NCI-H226 (cell line): ENCODE results near the gene MEGF11.

Source experiments
- DNase-seq: peaks from one replicate; pipeline ENCODE4 v3.0.0-alpha.2; 2015

The MEGF11 gene

DNA sequence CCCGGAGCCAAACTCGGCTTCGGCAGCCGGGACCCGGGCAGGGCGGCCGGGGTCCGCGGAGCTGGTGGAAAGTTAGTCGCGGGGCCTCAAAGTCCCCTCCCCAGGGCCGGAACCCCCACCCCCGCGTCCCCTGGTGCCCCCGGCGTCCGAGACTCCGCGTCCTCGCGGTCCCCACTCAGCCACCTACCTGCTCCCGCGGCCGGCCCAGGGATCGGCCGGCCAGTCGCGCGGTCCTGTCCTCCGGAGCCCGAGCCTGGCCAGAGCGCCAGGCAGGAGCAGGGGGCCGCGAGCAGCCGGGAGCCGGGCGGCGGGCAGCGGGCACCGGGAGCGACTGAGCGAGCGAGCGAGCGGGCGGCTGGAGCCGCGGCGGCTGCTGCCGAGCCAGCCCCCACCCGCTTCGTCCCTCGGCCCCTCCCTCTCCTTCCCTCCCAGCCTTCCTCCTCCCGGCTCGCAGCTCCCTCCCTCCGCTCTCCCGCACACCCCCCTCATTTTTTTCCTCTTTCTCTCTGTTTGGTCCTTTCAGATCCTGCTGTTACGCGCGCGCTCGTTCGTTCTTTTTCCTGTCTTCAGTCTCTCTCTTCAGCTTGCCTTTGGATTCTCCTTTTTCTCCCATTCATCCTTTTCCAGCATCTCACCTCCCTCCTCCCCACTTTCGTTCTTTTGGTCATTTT, at the start of gene MEGF11:
MEGF11 (minus strand) TSS at position 333 of the 671 bp plus-strand sequence. CDS start 125,347 bp downstream, outside the sequence.
- peak; percentile 43 for DNase-seq

DNA sequence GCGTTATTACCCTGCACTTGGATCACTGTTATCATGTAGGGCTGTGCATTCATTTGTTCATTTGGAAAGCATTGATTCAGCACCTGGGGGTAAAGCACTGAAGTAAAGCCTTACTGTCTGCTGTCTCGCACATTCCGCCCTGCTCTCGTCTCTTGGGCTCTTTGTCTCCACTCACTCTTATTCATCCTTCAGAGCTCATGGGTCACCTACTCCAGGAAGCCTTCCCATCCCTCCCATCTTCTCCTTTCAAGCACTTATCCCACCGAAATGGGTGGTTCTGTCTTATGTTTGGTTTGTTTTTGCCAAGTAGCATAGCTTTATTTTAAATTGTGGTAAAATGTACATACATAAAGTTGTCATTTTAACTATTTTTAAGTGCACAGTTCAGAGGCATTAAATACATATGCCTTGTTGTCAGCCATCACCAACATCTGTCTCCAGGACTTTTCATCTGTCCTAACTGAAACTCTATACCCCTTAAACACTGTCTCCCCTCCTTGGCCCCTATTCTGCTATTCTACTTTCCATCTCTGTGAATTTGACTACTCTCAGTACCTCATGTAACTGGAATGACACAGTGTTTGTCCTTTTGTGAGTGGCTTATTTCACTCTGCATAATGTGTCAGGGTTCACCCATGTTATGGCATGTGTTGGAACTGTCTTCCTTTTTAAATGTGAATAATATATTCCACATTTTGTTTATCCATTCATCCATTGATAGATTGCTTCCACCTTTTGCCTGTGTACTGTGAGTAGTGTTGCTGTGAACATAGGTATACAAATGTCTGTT, 49.1 kb upstream of the MEGF11 start:
- DNase-seq, result no peak

GRCh38 chr15:66298803-66299251, 45.3 kb upstream of the MEGF11 start:
- no peak for DNase-seq

- no peak for DNase-seq
These were observed 42.6 kb upstream of the MEGF11 start for GRCh38 chr15:66296186-66296585.

- peak; percentile 78 for DNase-seq
These were observed 41.3 kb upstream of the MEGF11 start for GRCh38 chr15:66294932-66295235.

GRCh38 chr15:66294157-66294931, 40.8 kb upstream of the MEGF11 start:
- peak; percentile 98 for DNase-seq

- DNase-seq, result peak; percentile 65
These were observed 40.0 kb upstream of the MEGF11 start, which contains the start of gene DIS3L for GRCh38 chr15:66293419-66294156. Gene DIS3L (plus strand): TSS chr15:66293568. CDS start chr15:66293597, 29 bp downstream.

DNA sequence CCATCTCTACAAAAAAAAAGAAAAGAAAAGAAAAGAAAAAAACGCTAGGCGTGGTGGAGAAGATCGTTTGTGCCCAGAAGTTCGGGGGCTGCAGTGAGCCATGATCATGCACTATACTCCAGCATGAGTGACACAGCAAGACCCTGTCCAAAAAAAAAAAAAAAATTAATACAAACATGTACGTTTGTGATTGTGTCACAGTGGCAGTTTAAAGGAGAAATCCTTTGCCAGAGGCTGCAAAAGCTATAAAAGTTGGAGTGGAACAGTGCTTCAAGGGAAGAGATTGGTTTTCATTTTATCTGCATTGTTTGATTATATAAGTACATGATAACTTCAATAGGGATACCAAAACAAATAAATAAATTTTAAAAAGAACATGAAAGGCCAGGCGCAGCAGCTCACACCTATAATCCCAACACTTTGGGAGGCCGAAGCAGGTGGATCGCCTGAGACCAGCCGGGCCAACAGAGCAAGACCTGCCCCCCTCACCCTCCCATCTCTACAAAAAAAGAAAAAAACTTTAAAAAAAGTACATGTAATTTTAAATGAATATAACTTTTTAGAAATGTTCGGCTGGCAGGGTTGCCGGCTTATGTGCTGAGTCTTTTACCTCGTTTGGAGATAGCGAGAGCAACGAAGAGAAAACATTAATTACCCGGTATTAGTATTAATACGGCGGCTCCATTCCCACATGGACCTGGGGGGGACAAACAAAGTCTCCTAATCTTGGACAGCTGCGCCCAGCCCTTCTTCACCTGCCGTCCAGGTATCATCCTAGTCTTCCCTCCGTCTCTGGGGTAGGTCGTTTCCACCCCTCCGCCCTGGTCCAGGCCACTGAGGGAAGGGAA, 39.2 kb upstream of the MEGF11 start:
- no peak for DNase-seq

- DNase-seq, result peak; percentile 21
These were observed 38.4 kb upstream of the MEGF11 start for GRCh38 chr15:66291816-66292570.

DNA sequence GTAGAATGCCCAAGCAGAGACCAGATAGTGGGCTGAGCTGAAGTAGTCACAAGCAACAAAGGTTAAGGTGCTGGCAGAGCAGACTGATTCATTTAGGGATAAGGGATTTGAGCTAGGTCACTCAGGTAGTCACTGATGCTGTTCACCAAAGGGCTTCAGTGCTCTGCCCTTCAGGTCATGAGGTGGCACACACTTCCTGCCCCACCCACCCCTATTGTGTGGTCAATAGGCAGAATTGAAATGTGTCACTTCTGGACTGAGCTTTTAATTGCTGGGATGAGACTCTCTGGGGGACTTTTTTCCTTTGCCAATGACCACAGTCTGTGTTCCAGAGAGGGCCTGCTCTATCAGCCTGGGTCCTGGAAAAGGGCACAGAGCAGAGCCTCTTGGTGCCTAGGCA, 37.0 kb upstream of the MEGF11 start:
- no peak for DNase-seq

DNA sequence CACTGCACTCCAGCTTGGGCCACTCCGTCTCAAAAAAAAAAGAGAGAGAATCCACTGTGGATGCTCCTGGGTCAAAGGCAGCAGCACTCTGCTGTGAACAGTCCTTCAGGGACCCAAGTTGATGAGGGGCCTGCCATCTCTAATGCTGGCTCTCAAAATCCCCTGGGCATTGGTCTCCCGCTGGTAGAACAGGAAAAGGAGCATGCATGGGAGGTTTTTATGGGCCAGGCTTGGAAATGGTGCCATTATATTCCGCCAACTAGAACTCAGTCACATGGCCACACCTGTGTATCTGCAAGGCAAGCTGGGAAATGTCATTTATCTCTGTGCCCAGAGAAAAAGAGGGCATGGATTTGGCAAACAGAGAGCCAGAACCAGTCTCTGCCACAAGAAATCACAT, 36.5 kb upstream of the MEGF11 start:
- no peak for DNase-seq

DNA sequence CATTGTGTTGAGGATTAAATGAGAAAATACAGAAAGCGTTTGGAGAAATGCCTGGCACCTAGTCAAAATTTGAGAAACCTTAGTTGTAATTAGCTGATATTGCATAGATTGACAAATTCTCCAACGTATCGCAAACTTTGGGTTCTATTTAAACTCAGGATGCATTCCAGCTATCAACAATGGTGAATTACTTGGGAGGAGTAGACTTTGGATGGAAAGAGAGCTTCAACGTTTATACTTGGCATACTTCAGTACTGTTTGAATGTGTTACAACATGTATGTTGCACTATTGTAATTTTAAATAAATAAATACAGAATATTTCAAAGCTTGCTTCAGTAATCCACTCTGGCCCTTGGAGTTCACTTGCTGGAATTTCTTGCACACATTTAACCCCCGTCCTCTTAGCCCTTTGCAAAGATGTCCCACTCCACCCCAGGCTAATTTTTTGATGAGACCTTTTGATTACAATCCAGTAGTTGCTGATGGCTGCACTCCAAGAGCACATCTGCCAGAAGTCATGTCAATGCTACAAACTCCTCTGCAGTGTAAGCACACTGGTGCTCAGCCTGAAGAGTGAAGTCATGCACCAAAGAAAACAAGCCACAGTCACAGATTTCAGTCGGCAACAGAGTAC, 35.1 kb upstream of the MEGF11 start:
- DNase-seq, result no peak

- DNase-seq, result no peak
These were observed 34.5 kb upstream of the MEGF11 start for GRCh38 chr15:66288093-66288492.

GRCh38 chr15:66287461-66288057, 34.0 kb upstream of the MEGF11 start:
- DNase-seq, result no peak

GRCh38 chr15:66285533-66286280, 32.2 kb upstream of the MEGF11 start:
- DNase-seq, result no peak

DNA sequence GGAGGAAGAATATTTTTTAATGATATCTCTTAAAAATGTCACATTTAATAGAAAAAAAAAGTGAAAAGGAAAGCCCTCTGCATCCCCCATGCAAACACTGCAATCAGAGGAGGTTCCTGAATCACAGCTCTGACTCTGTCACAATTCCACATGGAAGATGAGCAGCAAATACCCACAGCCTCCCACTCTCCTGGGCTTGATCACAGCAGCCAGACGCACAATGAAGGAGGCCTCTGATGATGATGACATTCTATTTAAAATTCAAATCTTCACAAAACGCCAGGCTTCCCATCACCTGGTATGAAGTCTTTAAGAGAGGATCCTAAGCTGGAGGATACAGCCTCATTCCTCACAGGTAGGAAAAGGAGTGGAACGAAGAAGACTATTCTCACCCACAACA, 30.7 kb upstream of the MEGF11 start:
- no peak for DNase-seq

GRCh38 chr15:66278671-66279070, 25.1 kb upstream of the MEGF11 start:
- no peak for DNase-seq

- no peak for DNase-seq
These were observed 24.5 kb upstream of the MEGF11 start for GRCh38 chr15:66278056-66278455.

- DNase-seq, result peak; percentile 76
These were observed 23.0 kb upstream of the MEGF11 start for GRCh38 chr15:66276546-66276945.
